Endothelial cell of umbilical vein (primary cell): ENCODE data around the gene TECTA. TPM values are rescaled to one million over a fixed set of nuclear protein-coding genes. Genes with fewer than 3 reads are reported as not detected.

ENCODE experiments used
- BruUV-seq: library from RNA; stranded (reverse); fragments of 400-500 nt; replicated peaks from 2 replicates; lab custom pipeline; 2021; lab: Mats Ljungman, UMichigan
- CTCF ChIA-PET: fragments of 300-600, 350-600 bp; sonication (Branson Sonifier 250); formaldehyde crosslinking; loops from one replicate; lab custom pipeline; 2021; ENCODE audit warnings: antibody characterized with exemption, inconsistent platforms; lab: Charles Lee
- POLR2A ChIA-PET: fragments of 300-600, 350-600 bp; sonication (Branson Sonifier 250); formaldehyde crosslinking; loops from one replicate; lab custom pipeline; 2021; ENCODE audit warnings: antibody characterized with exemption, inconsistent platforms; lab: Charles Lee
- DNase-seq: peaks from one replicate; pipeline ENCODE4 v3.0.0-alpha.2; 2011; ENCODE audit warnings: low read depth, low spot score
- FAIRE-seq: peaks from 2 replicates; lab custom pipeline; 2011; peaks lifted over from hg19 to GRCh38; lab: Jason Lieb, UNC
- H2AFZ ChIP-seq: 2 replicates; pipeline ENCODE4 v1.6.0; 2012; ENCODE audit warnings: low read depth, low read length, control low read depth, inconsistent platforms
- H3K27ac ChIP-seq: 2 replicates; pipeline ENCODE4 v1.5.1; 2011; ENCODE audit warnings: low read depth, mild to moderate bottlenecking, control low read depth, low read length, moderate library complexity; ENCODE audit not compliant: insufficient read depth
- H3K27me3 ChIP-seq, 2 experiments: 2 replicates each; pipeline versions ENCODE4 v1.6.0 to v1.6.1; 2011; ENCODE audit warnings: low read length in 2 of 2, mixed read lengths in 1 of 2; ENCODE audit not compliant: control insufficient read depth in 2 of 2, insufficient read depth in 2 of 2
- H3K36me3 ChIP-seq, 2 experiments: 2 replicates in 1 of 2; 3 replicates in 1 of 2; pipeline ENCODE4 v1.5.1; 2011; ENCODE audit warnings: low read length in 2 of 2, mild to moderate bottlenecking in 1 of 2, moderate library complexity in 1 of 2; ENCODE audit not compliant: control insufficient read depth in 2 of 2, insufficient read depth in 2 of 2; ENCODE audit errors: extremely low read depth in 1 of 2
- H3K4me1 ChIP-seq: 3 replicates; pipeline ENCODE4 v1.5.1; 2011; ENCODE audit warnings: mild to moderate bottlenecking, low read length; ENCODE audit not compliant: control insufficient read depth, insufficient read depth; ENCODE audit errors: extremely low read depth
- H3K4me2 ChIP-seq: 2 replicates; pipeline ENCODE4 v1.6.1; 2011; ENCODE audit warnings: low read length, control low read depth, mixed read lengths; ENCODE audit not compliant: insufficient read depth
- H3K4me3 ChIP-seq, 3 experiments: fragments of 200-600 bp in 1 of 3; sonication (generic), shearing (Covaris generic) in 1 of 3; replicated peaks in 1 of 3; 2 replicates each; pipeline ENCODE4 v1.5.1; 2011 to 2016; ENCODE audit warnings: control low read depth in 3 of 3, low read length in 3 of 3, mild to moderate bottlenecking in 2 of 3, inconsistent platforms in 1 of 3, low read depth in 1 of 3, moderate library complexity in 1 of 3; ENCODE audit not compliant: insufficient read depth in 1 of 3
- H3K79me2 ChIP-seq: 2 replicates; pipeline ENCODE4 v1.6.0; 2012; ENCODE audit warnings: low read length, inconsistent platforms; ENCODE audit not compliant: control insufficient read depth, insufficient read depth
- H3K9ac ChIP-seq: replicated peaks from 2 replicates; pipeline ENCODE3; 2011; ENCODE audit warnings: low read length, control low read depth; ENCODE audit not compliant: insufficient read depth; ENCODE audit errors: extremely low read depth
- H3K9me1 ChIP-seq: replicated peaks from 3 replicates; pipeline ENCODE4 v1.6.0; 2011; ENCODE audit warnings: mild to moderate bottlenecking, low read length; ENCODE audit not compliant: control insufficient read depth, insufficient read depth; ENCODE audit errors: extremely low read depth
- H3K9me3 ChIP-seq: replicated peaks from 2 replicates; pipeline ENCODE4 v1.5.1; 2012; ENCODE audit warnings: low read length, inconsistent platforms; ENCODE audit not compliant: control insufficient read depth, insufficient read depth
- H4K20me1 ChIP-seq: replicated peaks from 2 replicates; pipeline ENCODE3; 2011; ENCODE audit warnings: mild to moderate bottlenecking, low read length; ENCODE audit not compliant: control insufficient read depth, insufficient read depth; ENCODE audit errors: extremely low read depth
- CTCF ChIP-seq, 2 donors: IDR thresholded peaks; 1 replicate in 1 of 2; 2 replicates in 1 of 2; pipeline ENCODE4 v1.5.1; 2011; ENCODE audit warnings: low read length in 2 of 2, mild to moderate bottlenecking in 2 of 2, moderate library complexity in 2 of 2, control low read depth in 1 of 2, inconsistent platforms in 1 of 2, low read depth in 1 of 2; ENCODE audit not compliant: insufficient read depth in 1 of 2; ENCODE audit errors: extremely low read depth in 1 of 2
- EZH2 ChIP-seq: IDR thresholded peaks from 2 replicates; pipeline ENCODE4 v1.6.1; 2012; ENCODE audit warnings: borderline replicate concordance, low read depth, mild to moderate bottlenecking, moderate library complexity, low read length, inconsistent platforms; ENCODE audit not compliant: severe bottlenecking
- FOS ChIP-seq: IDR thresholded peaks from 2 replicates; pipeline ENCODE4 v1.6.1; 2011; ENCODE audit warnings: mild to moderate bottlenecking, low read length, moderate library complexity, borderline replicate concordance; ENCODE audit not compliant: insufficient read depth
- GATA2 ChIP-seq: IDR thresholded peaks from 2 replicates; pipeline ENCODE4 v1.7.0; 2011; ENCODE audit warnings: low read depth, mild to moderate bottlenecking, moderate library complexity, mixed read lengths, low read length; ENCODE audit not compliant: insufficient read length, insufficient read depth
- JUN ChIP-seq: IDR thresholded peaks from 2 replicates; pipeline ENCODE4 v1.6.1; 2011; ENCODE audit warnings: borderline replicate concordance, low read depth; ENCODE audit not compliant: insufficient read length, insufficient read depth
- MAX ChIP-seq: IDR thresholded peaks from 2 replicates; pipeline ENCODE4 v1.6.1; 2011; ENCODE audit not compliant: insufficient read depth, insufficient read length
- MYC ChIP-seq: IDR thresholded peaks from one replicate; pipeline ENCODE4 v1.6.1; 2011; ENCODE audit warnings: mild to moderate bottlenecking, low read depth, low read length
- POLR2A ChIP-seq: IDR thresholded peaks from 2 replicates; pipeline ENCODE4 v1.6.1; 2012; ENCODE audit warnings: low read depth, mild to moderate bottlenecking, control low read depth, low read length
- POLR2AphosphoS5 ChIP-seq: IDR thresholded peaks from 2 replicates; pipeline ENCODE4 v1.6.1; 2012; ENCODE audit warnings: low read depth, mild to moderate bottlenecking, control low read depth, low read length, moderate library complexity; ENCODE audit not compliant: insufficient read depth
- dilution Hi-C: fragments of 300-500 bp; cut with MboI; formaldehyde crosslinking; loops from one replicate; pipeline ENCODE4 v1.15.0; 2019; ENCODE audit warnings: low sequenced_read_pairs; ENCODE audit not compliant: extremely low pct_ligation_motif_present
- intact Hi-C: fragments of 100-400 bp; cut with micrococcal nuclease; formaldehyde crosslinking; loops from one replicate; pipeline ENCODE4 v1.10.0; 2022
- polyA plus RNA-seq, 4 experiments: library from polyadenylated mRNA; depleted of rRNA in 3 of 4; stranded (reverse) in 3 of 4; unstranded in 1 of 4; fragments of >200 nt; gene quantifications; 2 replicates each; pipeline versions ENCODE4 v1.2.1 to v1.2.3, GENCODE V29; 2011 to 2012; ENCODE audit warnings: missing spikeins in 1 of 4
- total RNA-seq: library from RNA; stranded (reverse); gene quantifications from 2 replicates; pipeline ENCODE4 v1.2.3, GENCODE V29; 2021

TECTA gene
- total and polyA plus RNA-seq, 2 donors (not counting 3 experiments of a cell fraction or from before 2014, with no cell fraction given), result 0.44 to 0.69 TPM

- no peak for TF ChIP-seq CTCF (IDR thresholded peaks at IDR 0.05; ENCODE audit: extremely low read depth in 1 of 2, insufficient read depth in 1 of 2, low read depth in 1 of 2, low read length in 2 of 2)
- no peak for TF ChIP-seq EZH2
- no peak for TF ChIP-seq POLR2AphosphoS5
- no peak for TF ChIP-seq GATA2
- TF ChIP-seq FOS, result no peak
- no peak for TF ChIP-seq POLR2A
- no peak for TF ChIP-seq JUN
- no peak for TF ChIP-seq MYC
- no peak for TF ChIP-seq MAX
- ChIA-PET POLR2A (no interaction called here), CTCF (no interaction called here)
- Histone ChIP-seq H3K27ac (no peak overlapping the region), H2AFZ (no peak overlapping the region), H4K20me1 (no peaks in the 10 kb centered on the region), H3K79me2 (no peaks in the 10 kb centered on the region), H3K9me1 (peaks cover 2% of the 10 kb centered on the region), H3K9me3 (no peaks in the 10 kb centered on the region), H3K36me3 (peaks cover 2 to 3% of the 10 kb centered on the region in 2 experiments), H3K4me2 (no peak overlapping the region), H3K4me1 (no peaks in the 10 kb centered on the region), H3K4me3 (no peak overlapping the region), H3K9ac (no peak overlapping the region), H3K27me3 (no peaks in the 10 kb centered on the region)
- no peak for DNase-seq
- no TSS peak for BruUV-seq
- no peak for FAIRE-seq
- intact Hi-C loops, result no loop called here
- dilution Hi-C loops, result no loop called here
Measured at GRCh38 chr11:121091492-121092152, 9.4 kb upstream of the TECTA start.
